Gastroesophageal sphincter (tissue), 3 donors: ENCODE measurements around the gene SYT3.

Experiments used
- CTCF ChIP-seq, 4 experiments: fragments of 200-600 bp in 2 of 4; fragments of 450-650 bp in 2 of 4; sonication (generic) in 1 of 4; IDR thresholded peaks; one replicate each; pipeline ENCODE4 v1.5.1; 2017 to 2019; ENCODE audit warnings: antibody characterized with exemption in 4 of 4, mild to moderate bottlenecking in 2 of 4, moderate library complexity in 2 of 4
- EP300 ChIP-seq: sonication (generic); formaldehyde crosslinking; IDR thresholded peaks from one replicate; pipeline ENCODE4 v1.6.1; 2017; ENCODE audit warnings: antibody characterized with exemption, mild to moderate bottlenecking

GRCh38 chr19:50646074-50646807, 6.6 kb upstream of the SYT3 start:
- TF ChIP-seq EP300 (no peak), CTCF (IDR thresholded peaks at IDR 0.05) (no peak)
